ENCODE data around the gene ATP13A1.
"Not testable (repeated sequence)": the region's sequence is repeated elsewhere in the genome, so short reads cannot be mapped to it uniquely, and the experiment has no call there.

Gene ATP13A1

DNA sequence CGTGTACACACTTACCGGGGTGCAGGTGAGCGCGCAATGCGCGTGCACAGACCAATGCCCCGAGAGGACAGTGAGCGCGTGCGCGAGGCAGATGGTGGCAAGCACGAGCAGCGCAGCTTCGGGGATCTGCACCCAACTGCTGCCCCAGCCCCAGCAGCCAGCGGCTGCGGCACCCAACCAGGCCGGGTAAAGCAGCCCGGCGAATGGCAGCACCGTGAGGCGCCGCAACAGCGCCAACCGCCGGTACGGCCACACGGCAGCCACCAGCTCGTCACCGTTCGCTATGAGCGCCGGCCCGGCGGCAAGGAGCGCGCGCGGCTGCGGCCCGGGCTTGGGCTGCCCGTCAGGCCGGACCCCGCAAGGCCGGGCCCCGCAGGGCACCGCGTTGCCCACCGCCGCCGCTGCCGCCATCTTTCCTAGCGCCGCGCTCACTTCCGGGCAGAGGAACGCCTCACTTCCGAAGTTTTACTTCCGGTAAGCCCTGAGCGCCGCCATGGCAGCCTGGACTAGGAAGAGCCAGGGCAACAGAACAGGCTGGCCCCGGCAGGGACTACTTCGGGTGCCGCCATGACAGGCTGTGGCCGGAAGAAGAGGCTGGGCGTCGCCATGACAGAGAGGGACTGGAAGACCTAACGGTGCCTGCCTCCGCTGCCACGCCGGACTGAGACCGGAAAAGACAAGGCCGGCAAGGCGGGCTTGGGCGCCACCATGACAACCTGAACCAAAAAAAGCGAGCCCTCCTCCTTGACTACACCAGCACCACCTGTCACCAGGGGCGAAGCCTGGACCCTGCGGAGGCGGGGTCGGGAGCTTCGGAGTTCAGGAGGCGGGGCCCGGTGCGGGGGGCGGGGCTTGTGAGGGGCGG lies at the start of gene ATP13A1:
TSS of gene ATP13A1 (minus strand) at position 421 of the 865 bp plus-strand sequence. CDS start at position 411, 10 bp downstream.
- peak; percentile 88 for DNase-seq (ENCODE audit: low read depth)

DNA sequence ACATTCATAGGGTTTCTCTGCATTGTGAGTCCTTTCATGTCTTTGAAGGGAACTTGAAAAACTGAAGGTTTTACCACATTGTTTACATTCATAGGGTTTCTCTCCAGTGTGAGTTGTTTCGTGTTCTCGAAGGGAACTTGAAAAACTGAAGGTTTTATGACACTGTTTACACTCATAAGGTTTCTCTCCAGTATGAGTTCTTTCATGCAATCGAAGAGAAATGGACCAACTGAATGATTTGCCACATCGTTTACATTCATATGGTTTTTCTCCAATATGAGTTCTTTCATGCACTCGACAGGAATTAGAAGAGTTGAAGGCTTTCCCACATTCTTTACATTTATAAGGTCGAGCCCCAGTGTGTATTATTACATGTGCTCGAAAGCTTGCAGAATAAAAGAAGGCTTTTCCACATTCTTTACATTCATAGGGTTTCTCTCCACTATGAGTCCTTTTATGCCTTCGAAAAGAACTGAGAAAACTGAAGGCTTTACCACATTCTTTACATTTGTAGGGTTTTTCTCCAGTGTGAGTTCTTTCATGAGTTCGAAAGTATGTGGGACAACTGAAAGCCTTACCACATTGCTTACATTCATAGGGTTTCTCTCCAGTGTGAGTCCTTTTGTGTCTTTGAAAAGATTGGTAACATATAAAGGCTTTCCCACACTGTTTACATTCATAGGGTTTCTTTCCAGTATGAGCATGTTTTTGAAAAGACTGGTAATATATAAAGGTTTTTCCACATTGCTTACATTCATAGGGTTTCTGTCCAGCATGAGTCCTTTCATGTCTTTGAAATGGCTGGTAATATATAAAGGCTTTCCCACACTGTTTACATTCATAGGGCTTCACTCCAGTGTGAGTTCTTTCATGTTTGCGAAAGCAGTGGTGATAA lies 48.7 kb upstream of the ATP13A1 start:
- DNase-seq (ENCODE audit: low read depth), result no peak

DNA sequence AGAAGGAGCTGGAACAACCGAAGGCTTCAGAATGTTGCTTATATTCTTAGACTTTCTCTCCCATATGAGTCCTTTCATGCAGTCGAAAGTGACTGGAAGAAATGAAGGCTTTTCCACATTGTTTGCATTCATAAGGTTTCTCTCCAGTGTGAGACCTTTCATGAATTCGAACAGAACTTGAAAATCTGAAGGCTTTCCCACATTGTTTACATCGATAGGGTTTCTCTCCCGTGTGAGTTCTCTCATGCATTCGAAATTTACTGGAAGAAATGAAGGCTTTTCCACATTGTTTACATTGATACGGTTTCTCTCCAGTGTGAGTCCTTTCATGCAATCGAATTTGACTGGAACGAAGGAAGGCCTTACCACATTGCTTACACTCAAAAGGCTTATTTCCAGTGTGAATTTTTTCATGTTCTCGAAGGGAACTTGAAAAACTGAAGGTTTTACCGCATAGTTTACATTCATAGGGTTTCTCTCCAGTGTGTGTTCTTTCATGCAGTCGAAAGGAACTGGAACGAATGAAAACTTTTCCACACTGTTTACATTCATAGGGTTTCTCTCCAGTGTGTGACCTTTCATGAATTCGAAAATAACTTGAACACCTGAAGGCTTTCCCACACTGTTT lies 47.9 kb upstream of the ATP13A1 start:
- no peak for DNase-seq (ENCODE audit: low read depth)

DNA sequence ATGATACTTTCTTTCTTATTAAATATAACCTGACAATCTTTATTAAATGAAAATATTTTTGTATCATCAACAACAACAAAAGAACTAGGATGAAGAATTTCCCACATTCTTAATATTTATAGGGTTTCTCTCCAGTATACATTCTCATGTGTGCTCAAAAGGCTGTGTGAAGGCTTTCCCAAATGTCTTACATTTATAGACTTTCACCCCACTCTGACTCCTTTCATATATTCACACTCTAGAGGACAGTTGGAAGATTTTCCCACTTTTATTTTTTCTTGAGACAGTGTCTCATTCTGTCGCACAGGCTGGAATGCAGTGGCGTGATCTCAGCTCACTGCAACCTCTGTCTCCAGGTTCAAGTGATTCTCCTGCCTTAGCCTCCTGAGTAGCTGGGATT lies 47.0 kb upstream of the ATP13A1 start:
- no peak for DNase-seq (ENCODE audit: low read depth)

DNA sequence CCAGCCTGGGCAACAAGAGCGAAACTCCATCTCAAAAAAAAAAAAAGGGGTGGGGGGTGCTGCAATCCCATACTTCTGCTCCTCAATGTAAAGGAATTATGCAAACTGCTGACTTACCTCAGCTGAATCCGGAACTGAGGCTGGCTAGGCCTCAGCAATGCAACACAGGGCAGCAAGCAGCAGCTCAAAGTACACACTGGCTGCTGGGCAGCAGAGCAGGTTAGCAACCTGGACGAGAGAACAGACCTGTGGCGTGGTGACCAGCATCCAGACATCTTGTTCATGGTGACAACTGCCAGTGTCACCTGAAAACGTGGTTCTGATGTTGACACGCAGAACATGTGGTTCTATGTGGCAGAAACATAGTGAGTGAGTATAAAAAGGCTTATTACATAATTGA lies 41.4 kb upstream of the ATP13A1 start:
- DNase-seq (ENCODE audit: low read depth), result no peak

DNA sequence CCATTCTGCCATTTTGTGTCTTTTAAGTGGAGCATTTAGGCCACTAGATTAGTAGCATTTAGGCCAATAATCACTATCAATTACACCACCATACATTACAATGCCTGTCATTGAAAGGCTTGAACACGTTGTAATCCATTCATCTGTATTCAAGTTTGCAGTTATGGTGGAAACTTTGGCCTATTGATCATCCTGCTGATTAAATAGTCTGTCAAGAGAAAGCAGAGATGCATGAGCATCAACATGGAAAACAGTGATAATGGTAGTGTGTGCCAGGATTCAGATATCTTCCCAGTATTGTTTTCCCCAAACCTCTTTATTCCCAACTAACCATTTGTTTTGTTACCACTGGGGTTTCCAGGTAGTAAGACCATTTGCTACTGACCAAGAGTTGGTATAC lies 37.0 kb upstream of the ATP13A1 start:
- DNase-seq (ENCODE audit: low read depth), result not testable (repeated sequence)

DNA sequence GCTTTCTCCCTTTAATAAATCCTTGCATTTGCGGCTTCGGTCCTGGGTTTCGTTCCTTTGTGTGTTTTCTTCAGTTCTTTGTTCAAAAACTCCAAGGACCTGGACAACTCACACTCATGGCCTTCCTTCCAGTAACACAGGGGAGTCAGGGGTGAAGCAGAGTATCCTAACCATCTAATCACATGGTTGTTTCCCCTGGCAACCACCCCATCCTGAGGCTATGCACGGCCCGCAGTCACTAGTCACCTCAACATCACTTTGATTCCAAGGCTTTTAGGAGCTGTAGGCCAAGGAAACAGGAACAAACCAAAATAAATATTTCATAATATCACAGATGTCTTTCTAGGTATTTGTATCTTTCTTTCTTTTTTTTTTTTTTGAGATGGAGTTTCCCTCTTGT lies 34.1 kb upstream of the ATP13A1 start:
- no peak for DNase-seq (ENCODE audit: low read depth)

DNA sequence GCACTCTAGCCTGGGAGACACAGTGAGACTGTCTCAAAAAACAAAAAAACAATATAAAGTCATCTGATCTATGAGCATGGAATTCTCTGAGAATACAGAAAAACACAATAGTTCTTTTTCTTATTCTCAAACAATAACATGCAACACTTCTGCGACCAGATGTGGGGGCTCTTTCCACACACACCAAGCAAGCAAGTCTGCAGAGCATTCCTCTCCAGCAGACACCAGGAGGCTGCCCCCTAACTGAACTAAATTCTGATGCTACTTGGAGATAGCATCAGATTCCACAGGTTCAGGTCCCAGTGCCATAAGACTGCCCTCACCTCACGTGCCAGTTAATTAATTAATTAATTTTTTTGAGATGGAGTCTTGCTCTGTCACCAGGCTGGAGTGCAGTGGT lies 32.9 kb upstream of the ATP13A1 start:
- no peak for DNase-seq (ENCODE audit: low read depth)

DNA sequence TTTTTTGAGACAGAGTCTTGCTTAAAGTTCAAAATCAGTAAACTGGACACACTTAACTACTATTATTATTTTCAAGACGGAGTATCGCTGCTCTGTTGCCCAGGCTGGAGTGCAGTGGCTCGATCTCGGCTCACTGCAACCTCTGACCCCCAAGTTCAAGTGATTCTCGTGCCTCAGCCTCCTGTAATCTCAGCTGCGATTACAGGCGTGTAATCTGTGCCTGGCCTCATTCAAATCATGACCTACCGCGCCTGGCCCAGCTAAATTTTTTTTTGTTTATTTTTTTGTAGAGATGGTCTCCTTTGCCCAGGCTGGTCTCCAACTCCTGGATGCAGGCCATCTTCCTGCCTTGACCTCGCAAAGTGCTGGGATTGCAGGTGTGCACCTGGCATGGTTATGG lies 28.2 kb upstream of the ATP13A1 start:
- DNase-seq (ENCODE audit: low read depth), result no peak

DNA sequence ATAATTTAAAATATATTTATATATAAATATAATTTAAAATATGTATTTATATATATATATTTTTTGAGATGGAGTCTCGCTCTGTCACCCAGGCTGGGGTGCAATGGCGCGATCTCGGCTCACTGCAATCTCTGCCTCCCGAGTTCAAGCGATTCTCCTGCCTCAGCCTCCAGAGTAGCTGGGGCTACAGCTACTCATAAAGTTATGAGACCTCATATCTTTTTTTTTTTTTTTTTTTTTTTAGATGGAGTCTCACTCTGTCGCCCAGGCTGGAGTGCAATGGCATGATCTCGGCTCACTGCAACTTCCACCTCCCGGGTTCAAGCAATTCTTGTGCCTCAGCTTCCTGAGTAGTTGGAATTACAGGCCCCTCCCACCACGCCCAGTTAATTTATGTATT lies 25.5 kb upstream of the ATP13A1 start:
- DNase-seq (ENCODE audit: low read depth), result not testable (repeated sequence)

DNA sequence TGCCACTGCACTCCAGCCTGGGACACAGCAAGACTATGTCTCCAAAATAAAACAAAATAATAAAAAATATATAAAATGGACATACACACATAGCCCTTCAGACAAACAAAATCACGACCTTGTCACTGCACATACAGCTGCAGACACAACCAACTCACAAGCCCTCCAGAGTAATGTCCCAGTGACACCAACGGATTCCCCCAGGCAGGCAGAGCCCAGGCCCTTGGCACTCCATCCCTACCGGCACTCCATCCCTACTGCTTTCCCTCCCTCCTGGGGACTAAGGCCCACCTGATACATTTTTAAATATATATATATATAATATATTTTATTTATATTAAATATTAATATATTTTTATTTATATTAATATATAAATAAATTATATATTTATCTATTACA lies 23.6 kb upstream of the ATP13A1 start:
- no peak for DNase-seq (ENCODE audit: low read depth)

DNA sequence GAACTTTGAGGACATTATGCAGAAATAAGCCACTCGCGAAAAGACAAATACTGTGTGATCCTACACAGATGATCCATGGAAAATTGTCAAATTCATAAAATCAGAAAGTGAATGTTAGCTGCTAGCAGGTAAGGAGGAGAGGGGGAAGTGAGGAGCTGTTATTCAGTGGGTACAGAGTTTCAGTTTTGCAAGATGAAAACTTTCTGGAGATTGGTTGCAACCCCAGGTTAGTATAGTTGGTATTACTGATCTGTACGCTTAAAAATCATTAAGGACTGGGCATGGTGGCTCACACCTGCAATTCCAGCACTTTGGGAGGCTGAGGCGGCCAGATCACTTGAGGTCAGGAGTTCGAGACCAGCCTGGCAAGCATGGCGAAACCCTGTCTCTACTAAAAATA lies 23.1 kb upstream of the ATP13A1 start:
- no peak for DNase-seq (ENCODE audit: low read depth)

DNA sequence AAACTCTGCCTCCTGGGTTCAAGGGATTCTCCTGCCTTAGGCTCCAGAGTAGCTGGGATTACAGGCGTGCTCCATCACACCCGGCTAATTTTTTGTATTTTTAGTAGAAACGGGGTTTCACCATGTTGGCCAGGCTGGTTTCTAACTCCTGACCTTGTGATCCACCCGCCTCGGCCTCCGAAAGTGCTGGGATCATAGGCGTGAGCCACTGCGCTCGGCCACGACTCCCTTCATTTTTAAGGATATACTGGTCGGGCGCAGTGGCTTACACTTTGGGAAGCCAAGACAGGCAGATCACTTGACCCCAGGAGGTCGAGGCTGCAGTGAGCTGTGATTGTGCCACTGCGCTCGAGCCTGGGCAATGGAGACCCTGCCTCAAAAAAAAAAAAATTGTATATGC lies 22.6 kb upstream of the ATP13A1 start:
- DNase-seq (ENCODE audit: low read depth), result not testable (repeated sequence)

DNA sequence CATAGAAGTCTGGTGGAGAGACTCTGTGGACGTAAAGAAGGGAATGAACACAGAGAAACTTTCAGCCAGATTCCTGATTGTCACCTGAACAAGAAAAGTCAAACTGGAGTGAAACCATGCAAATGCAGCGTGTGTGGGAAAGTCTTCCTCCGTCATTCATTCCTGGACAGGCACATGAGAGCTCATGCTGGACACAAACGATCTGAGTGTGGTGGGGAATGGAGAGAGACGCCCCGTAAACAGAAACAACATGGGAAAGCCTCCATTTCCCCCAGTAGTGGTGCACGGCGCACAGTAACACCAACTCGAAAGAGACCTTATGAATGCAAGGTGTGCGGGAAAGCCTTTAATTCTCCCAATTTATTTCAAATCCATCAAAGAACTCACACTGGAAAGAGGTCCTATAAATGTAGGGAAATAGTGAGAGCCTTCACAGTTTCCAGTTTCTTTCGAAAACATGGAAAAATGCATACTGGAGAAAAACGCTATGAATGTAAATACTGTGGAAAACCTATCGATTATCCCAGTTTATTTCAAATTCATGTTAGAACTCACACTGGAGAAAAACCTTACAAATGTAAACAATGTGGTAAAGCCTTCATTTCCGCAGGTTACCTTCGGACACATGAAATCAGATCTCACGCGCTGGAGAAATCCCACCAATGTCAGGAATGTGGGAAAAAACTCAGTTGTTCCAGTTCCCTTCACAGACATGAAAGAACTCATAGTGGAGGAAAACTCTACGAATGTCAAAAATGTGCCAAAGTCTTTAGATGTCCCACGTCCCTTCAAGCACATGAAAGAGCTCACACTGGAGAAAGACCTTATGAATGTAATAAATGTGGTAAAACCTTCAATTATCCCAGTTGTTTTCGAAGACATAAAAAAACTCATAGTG lies 15.9 kb upstream of the ATP13A1 start:
- no peak for DNase-seq (ENCODE audit: low read depth)

DNA sequence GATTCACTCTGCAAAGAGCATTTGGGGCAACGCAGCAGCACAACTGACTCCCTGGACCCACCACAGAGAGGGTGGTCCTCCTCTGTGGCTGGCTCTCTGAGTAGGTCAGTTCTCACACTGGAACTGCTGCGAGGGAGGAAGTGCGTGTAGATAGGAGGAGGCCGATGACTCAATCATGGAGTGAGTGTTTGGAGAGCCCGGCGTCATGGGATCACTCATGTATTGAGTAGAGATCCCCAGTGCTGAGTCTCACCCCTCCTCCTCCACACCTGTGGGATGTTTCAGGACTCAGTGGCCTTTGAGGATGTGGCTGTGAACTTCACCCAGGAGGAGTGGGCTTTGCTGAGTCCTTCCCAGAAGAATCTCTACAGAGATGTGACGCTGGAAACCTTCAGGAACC lies 14.1 kb upstream of the ATP13A1 start:
- no peak for DNase-seq (ENCODE audit: low read depth)

DNA sequence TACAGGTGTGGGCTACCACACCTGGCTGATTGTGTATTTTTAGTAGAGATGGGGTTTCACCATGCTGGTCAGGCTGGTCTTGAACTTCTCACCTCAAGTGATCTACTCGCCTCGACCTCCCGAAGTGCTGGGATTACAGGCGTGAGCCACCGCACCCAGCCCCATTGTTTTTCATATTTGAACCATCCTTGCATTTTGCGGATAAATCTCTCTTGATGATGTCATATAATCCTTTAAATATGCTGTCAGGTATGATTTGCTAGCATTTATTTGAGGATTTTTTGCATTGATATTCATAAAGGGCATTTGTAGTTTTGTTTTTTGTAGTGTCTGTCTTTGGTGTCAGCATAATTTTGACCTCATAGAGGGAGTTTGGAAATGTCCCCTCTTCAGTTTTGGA lies 10.8 kb upstream of the ATP13A1 start:
- DNase-seq (ENCODE audit: low read depth), result no peak

DNA sequence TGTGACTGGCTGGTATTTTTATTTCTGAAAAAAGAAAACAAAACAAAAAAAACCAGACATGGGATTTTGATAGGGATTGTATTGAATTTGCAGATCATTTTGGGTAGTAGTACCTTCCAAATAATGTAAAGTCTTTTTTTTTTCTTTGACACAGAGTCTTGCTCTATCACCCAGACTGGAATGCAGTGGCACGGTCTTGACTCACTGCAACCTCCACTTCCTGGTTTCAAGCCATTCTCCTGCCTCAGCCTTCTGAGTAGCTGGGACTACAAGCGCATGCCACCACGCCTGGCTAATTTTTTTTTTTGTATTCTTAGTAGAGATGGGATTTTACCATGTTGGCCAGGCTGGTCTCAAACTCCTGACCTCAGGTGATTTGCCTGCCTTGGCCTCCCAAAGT lies 9.3 kb upstream of the ATP13A1 start:
- DNase-seq (ENCODE audit: low read depth), result no peak

DNA sequence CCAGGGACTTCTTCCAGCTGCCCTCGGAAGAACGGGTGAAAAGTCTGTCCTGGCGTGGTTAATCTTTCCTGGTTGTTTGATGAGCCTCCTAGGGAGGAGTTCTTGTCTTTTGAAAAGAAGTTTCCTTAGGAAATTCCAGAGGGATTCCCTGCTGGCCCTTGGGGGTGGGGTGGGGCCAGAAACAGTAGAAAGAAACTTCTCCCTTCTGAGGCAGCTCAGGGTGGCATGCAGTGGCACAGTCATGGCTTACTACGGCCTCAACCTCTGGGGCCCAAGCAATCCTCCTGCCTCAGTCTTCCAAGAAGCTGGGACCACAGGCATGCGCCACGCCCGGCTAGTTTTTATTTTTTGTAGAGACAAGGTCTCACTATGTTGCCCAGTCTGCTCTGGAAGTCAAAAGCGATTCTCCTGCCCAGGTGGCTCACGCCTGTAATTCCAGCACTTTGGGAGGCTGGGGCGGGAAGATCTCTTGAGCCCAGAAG lies 6.6 kb upstream of the ATP13A1 start:
- no peak for DNase-seq (ENCODE audit: low read depth)

DNA sequence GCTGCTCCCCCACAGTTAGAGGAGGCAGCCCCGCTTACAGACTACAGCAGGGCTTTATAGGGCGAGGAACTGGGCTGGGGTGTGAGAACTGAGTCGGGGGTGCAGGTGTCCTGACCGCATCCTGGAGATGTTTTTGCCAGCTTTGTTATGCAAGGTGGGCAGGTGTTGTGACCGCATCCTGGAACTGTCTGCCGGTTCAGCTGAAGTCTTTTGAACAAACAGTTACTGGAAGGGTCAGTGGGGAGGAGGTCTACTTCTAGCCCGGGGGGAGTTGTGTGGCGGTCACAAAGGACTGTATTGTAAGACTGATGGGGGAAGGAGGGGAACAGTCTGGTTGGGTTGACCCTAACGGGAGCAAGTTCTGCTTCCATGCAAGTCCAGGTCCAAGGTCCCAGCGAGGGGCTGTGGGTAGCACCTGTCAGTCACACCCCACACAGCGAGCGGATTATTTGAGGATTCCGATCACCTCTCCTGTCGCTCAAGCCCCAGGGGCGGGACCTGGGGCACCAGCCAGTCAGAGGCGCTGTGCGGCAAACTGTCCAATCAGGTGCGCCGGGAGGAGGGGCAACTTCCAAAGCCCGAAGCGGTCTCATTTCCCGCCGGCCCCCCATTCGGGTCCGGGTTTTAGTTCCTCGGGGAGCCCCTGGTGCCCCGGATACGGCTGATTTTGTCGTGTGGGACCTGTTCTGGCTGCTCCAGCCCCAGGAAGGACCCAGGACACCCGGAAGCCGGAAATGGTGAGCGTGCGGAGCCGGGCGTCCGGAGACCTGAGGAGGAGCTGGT lies 4.9 kb upstream of the ATP13A1 start, which contains the start of gene ZNF101:
TSS of gene ZNF101 (plus strand) at position 610 of the 783 bp plus-strand sequence. CDS start at position 735, 125 bp downstream.
- peak; percentile 47 for DNase-seq (ENCODE audit: low read depth)

DNA sequence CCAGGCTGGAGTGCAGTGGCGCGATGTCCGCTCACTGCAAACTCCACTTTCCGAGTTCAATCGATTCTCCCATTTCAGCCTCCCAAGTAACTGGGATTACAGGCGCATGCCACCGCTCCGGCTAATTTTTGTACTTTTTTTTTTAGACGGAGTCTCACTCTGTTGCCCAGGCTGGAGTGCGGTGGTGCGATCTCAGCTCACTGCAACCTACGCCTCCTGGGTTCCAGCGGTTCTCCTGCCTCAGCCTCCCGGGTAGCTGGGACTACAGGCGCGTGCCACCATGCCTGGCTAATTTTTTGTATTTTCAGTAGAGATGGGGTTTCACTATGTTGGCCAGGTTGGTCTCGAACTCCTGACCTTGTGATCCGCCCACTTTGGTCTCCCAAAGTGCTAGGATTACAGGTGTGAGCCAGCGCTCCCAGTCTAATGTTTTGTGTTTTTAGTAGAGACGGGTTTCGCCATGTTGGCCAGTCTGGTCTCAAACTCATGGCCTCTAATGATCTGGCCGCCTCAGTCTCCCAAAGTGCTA lies 2.0 kb upstream of the ATP13A1 start:
- DNase-seq (ENCODE audit: low read depth), result not testable (repeated sequence)
